PC-9 (cell line): ENCODE results near the gene LDHB.

ENCODE experiments used
- EZH2 ChIP-seq: fragments of 200-600 bp; sonication (generic); IDR thresholded peaks from 2 replicates; pipeline ENCODE4 v1.8.0; 2017; ENCODE audit warnings: antibody characterized with exemption, low read depth
- TF ChIP-seq, protein P1 (sequence below): fragments of 200-600 bp; sonication (generic); conservative IDR thresholded peaks from 2 replicates; pipeline ENCODE4 v1.6.1; 2017; ENCODE audit warnings: mixed run types, antibody characterized with exemption, mild to moderate bottlenecking, moderate library complexity

DNA sequence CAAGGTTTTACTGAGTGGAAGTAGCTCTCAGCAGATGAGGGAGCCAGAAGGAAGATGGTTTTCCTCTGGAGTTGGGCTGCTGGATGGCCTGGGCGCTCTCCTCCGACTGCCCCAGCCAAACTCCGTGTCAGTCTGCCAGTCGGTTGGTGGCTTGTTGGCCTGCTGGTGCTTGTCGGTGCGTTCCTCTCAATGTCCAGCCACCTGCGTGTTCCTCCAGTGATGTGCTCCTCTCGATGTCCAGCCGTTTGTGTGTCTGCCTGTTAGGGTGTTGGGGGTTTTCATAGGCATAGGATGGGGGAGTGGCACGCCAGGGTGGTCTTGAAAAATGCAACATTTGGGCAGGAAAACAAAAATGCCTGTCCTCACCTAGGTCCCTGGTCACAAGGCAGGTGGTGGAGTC lies 37.0 kb upstream of the LDHB start:
- TF ChIP-seq, protein P1, sequence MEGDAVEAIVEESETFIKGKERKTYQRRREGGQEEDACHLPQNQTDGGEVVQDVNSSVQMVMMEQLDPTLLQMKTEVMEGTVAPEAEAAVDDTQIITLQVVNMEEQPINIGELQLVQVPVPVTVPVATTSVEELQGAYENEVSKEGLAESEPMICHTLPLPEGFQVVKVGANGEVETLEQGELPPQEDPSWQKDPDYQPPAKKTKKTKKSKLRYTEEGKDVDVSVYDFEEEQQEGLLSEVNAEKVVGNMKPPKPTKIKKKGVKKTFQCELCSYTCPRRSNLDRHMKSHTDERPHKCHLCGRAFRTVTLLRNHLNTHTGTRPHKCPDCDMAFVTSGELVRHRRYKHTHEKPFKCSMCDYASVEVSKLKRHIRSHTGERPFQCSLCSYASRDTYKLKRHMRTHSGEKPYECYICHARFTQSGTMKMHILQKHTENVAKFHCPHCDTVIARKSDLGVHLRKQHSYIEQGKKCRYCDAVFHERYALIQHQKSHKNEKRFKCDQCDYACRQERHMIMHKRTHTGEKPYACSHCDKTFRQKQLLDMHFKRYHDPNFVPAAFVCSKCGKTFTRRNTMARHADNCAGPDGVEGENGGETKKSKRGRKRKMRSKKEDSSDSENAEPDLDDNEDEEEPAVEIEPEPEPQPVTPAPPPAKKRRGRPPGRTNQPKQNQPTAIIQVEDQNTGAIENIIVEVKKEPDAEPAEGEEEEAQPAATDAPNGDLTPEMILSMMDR: no peak
- TF ChIP-seq EZH2: no peak
